ENCODE data around the gene AFF1.

The AFF1 gene

GRCh38 chr4:86944964-86945781 is 10.4 kb downstream of the AFF1 start:
- CTCF ChIA-PET = interaction anchor here (0.9 to 1.2 kb wide), 3 partner anchors 10 to 148 kb away, joined by 3 to 8 read pairs (median 3); partner anchors contain the start of gene AFF1
- POLR2A ChIA-PET = interaction anchor here (0.6 to 1.0 kb wide), 2 partner anchors 10 to 61 kb away, joined by 4 read pairs; partner anchors contain the start of gene AFF1
- no peak overlapping the region for H3K4me3 ChIP-seq (ENCODE audit: low read depth, low read length)
- no peak for DNase-seq (ENCODE audit: low read depth, low spot score)
- TF ChIP-seq CTCF (IDR thresholded peaks at IDR 0.05; ENCODE audit: insufficient read depth, low read length, missing control alignments) = no peak

DNA sequence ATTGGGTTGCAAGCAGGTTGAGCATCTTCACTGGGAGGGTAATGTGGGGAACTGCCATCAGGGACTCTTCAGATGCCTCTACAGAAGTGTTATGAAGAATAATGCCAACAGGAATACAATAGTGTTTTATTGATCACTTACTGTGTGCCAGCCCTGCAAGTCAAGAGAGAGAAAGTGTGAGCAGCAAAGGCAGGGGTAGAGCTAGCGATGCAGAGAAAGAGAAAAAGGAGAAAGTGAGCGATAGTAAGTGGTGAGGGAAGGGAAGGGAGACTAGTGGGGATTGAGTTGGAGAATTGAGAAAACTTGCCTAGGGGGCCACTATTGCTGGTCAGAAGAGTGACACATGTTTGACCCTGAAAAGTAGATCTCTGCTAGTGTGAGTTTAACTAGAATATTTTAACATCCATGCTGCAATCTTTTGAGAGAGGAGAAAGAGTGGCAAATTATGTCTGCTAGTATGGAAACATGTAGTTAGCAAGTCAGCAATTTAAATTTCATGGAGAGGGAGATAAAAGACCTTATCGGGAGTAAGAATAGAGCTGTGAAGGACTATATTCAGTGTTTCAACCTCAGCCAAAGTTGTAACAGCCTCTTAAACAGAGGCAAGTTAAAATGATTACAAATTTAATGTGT is 12.2 kb downstream of the AFF1 start:
- ChIA-PET CTCF (no interaction called here), POLR2A (no interaction called here)
- no peak for TF ChIP-seq CTCF (IDR thresholded peaks at IDR 0.05; ENCODE audit: insufficient read depth, low read length, missing control alignments)
- no peak for DNase-seq (ENCODE audit: low read depth, low spot score)
- H3K4me3 ChIP-seq (ENCODE audit: low read depth, low read length) = no peak overlapping the region

DNA sequence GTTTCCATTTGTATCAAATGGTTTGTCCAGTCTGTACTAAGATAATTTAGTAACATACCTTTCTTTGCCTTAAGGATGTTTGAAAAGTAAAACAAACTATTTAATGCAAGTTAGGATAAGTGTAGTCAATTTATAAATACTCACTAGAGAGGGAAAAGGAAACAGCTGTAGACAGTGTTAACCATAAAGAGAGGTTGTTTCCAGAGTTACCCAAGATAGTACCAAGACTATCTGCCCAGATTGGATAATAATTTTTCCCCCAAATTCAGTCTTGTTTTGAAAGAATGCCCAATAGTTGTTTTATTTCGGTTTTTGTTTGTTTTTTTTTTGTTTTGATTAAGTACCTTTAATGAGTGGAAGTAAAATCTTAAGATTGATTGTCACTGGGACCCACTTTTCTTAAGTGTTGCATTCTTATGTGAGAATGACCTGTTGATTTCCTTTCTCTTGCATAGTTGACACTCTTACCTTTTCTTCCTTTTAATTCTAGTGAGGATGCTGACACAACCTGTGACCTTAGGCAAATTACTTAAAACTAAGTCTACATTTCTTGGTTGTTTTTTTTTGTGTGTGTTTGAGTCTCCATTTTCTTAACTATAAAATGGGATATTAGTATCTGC is 12.8 kb downstream of the AFF1 start:
- no peak for TF ChIP-seq CTCF (IDR thresholded peaks at IDR 0.05; ENCODE audit: insufficient read depth, low read length, missing control alignments)
- CTCF ChIA-PET = interaction anchor here (1.1 kb wide), 1 partner anchor 9 kb away, joined by 3 read pairs; no protein-coding TSS in a partner anchor
- DNase-seq (ENCODE audit: low read depth, low spot score) = no peak
- POLR2A ChIA-PET = no interaction called here
- H3K4me3 ChIP-seq (ENCODE audit: low read depth, low read length) = no peak overlapping the region

DNA sequence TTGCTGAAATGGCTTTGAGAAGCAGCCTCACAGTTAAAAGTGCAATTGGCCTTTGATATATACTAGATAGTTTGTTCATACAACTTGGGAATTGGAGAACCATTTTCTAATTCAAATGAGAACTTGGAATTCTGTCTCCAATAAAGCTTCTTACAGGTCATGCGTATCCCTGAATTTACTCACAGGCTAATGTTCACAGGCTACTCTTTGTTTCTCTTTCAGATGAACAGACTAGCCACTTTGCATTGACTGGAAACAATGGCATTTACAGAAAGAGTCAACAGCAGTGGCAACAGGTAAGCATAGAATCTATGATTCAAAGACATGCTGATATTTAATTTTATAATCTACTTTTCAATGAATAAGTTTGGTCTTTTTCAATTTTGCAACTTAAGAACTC is 13.5 kb downstream of the AFF1 start:
- ChIA-PET POLR2A (no interaction called here), CTCF (interaction anchor here (1.1 kb wide), 1 partner anchor 10 kb away, joined by 3 read pairs; no protein-coding TSS in a partner anchor)
- no peak for DNase-seq (ENCODE audit: low read depth, low spot score)
- TF ChIP-seq CTCF (IDR thresholded peaks at IDR 0.05; ENCODE audit: insufficient read depth, low read length, missing control alignments) = no peak
- H3K4me3 ChIP-seq (ENCODE audit: low read depth, low read length) = no peak overlapping the region

DNA sequence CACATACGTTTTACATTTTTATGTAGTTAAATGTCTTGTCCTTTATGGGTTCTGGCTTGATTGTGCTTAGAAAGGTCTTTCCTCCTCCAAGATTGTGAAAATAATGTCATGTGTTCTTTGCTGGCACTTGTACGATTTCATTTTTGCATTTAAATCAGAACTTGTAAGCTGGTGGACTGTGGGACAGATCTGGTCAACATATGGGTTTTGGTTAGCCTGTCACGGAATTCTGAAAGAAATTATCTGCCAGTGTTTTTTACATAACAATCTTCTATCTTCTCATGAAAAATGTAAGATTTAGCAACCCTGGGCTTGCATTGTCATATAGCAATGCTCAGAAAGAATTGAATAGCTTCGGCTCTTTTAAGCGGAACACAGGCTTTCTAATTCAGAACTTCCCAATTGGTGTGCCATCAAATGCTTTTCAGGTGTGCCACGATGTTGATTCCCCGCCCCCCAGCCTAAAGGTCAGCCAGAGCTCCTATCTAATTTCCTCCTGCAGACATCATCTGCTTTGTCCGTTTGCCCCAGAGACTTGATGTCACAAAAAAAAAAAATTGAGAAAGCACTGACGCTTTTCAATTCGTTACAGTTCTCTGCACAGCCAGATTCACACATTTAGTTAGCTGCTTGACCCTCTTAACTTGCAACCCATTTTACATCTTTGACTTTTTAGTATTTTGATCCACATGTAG is 16.2 kb downstream of the AFF1 start:
- TF ChIP-seq CTCF (IDR thresholded peaks at IDR 0.05; ENCODE audit: insufficient read depth, low read length, missing control alignments) = no peak
- no peak for DNase-seq (ENCODE audit: low read depth, low spot score)
- CTCF ChIA-PET = interaction anchor here (0.7 to 3.0 kb wide), 3 partner anchors 12 to 16 kb away, joined by 3 to 12 read pairs (median 5); partner anchors contain the start of gene AFF1
- POLR2A ChIA-PET = no interaction called here
- no peak overlapping the region for H3K4me3 ChIP-seq (ENCODE audit: low read depth, low read length)
